Measurements from ENCODE around the gene OR1N2. TPM values are rescaled to one million over a fixed set of nuclear protein-coding genes. Genes with fewer than 3 reads are reported as not detected.
"Not testable (repeated sequence)": the region's sequence is repeated elsewhere in the genome, so short reads cannot be mapped to it uniquely, and the experiment has no call there.

OR1N2 gene
- total RNA-seq, 1 donor from 2014 or later = not detected

- TF ChIP-seq, protein P1, sequence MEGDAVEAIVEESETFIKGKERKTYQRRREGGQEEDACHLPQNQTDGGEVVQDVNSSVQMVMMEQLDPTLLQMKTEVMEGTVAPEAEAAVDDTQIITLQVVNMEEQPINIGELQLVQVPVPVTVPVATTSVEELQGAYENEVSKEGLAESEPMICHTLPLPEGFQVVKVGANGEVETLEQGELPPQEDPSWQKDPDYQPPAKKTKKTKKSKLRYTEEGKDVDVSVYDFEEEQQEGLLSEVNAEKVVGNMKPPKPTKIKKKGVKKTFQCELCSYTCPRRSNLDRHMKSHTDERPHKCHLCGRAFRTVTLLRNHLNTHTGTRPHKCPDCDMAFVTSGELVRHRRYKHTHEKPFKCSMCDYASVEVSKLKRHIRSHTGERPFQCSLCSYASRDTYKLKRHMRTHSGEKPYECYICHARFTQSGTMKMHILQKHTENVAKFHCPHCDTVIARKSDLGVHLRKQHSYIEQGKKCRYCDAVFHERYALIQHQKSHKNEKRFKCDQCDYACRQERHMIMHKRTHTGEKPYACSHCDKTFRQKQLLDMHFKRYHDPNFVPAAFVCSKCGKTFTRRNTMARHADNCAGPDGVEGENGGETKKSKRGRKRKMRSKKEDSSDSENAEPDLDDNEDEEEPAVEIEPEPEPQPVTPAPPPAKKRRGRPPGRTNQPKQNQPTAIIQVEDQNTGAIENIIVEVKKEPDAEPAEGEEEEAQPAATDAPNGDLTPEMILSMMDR (IDR thresholded peaks at IDR 0.05; ENCODE audit: insufficient read depth, low read length, severe bottlenecking) = no peak
- Histone ChIP-seq H3K27me3 (ENCODE audit: control insufficient read depth, insufficient read depth, low read length) (peaks cover 2% of the 10 kb centered on the region), H3K36me3 (ENCODE audit: control insufficient read depth, insufficient read depth, low read length) (no peaks in the 10 kb centered on the region), H3K4me3 (ENCODE audit: low read depth, low read length) (no peak overlapping the region)
- DNase-seq (ENCODE audit: low read depth) (no peak), FAIRE-seq (no peak)
These were observed 26.3 kb upstream of the OR1N2 start for GRCh38 chr9:122526602-122527001.

DNA sequence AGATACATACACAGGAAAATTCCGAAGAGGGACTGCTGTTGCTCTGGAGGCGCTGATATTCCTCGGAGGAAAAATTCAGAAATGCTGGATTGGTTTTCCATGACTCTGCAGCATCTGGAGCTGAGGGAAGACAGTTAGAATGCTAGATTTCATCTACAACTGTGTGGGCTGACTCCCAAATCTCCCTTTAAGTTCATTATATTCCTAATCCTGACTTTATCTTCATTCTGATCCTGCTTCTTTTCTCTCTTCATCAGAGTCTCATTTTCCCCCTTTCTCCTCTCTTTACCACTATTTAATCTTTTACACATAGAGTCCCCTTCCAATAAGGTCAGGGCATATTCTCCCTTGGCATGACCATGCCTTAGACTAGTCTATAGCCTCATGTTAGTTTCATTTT, 25.7 kb upstream of the OR1N2 start, which contains the start of gene OR1N1:
Gene OR1N1, minus strand, starts transcription at position 101 of the 400 bp plus-strand sequence. Its CDS starts 0 bp downstream, at position 101.
- FAIRE-seq = no peak
- Histone ChIP-seq H3K36me3 (ENCODE audit: control insufficient read depth, insufficient read depth, low read length) (no peaks in the 10 kb centered on the region), H3K4me3 (ENCODE audit: low read depth, low read length) (no peak within 1 kb of the TSS), H3K27me3 (ENCODE audit: control insufficient read depth, insufficient read depth, low read length) (peaks cover 2% of the 10 kb centered on the region)
- TF ChIP-seq, protein P1 (IDR thresholded peaks at IDR 0.05; ENCODE audit: insufficient read depth, low read length, severe bottlenecking) = no peak
- no peak for DNase-seq (ENCODE audit: low read depth)

DNA sequence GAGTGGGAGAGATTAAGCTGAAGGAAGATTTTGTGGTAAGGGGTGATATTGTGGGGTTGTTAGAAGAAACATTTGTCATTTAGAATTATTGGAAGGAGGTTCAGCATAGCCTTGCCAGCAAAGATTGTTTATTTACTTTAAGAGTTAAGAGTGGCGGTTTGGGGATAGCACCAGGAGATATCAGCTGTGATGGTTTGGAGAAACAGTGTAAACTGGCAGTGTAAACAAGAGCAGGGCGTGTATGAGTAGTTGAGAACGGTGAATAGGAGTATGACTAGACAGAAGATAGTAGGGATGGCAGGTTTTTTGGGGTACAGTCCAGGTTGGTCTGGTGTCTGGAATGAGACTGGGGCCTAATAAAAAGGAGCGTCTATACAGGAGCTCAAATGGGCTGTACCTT, 21.8 kb upstream of the OR1N2 start:
- not testable (repeated sequence) for FAIRE-seq; H3K36me3 ChIP-seq (ENCODE audit: control insufficient read depth, insufficient read depth, low read length); H3K4me3 ChIP-seq (ENCODE audit: low read depth, low read length); DNase-seq (ENCODE audit: low read depth); H3K27me3 ChIP-seq (ENCODE audit: control insufficient read depth, insufficient read depth, low read length)

DNA sequence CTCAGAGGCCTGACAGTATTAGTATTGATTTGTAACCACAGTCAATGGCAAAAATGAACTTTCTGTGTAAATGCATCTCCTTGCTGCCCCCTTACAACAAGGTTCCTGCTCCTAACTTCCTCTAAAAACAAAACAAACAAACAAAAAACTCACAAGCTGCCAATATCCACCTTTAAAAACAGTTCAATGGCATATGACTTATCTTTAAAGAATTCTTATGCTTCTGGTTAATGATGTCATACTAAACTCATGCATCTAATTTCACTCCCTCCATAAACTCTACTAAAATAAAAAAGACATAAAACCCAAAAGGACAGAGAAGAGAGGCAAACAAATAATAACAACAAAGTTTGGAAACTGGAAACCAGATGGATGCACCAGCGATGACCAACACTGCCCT, 16.8 kb upstream of the OR1N2 start:
- no peaks in the 10 kb centered on the region for H3K27me3 ChIP-seq (ENCODE audit: control insufficient read depth, insufficient read depth, low read length)
- DNase-seq (ENCODE audit: low read depth) (peak; percentile 13), FAIRE-seq (no peak)
- TF ChIP-seq, protein P1 (IDR thresholded peaks at IDR 0.05; ENCODE audit: insufficient read depth, low read length, severe bottlenecking) = no peak
- H3K36me3 ChIP-seq (ENCODE audit: control insufficient read depth, insufficient read depth, low read length) = no peaks in the 10 kb centered on the region
- H3K4me3 ChIP-seq (ENCODE audit: low read depth, low read length) = no peak overlapping the region

- H3K4me3 ChIP-seq (ENCODE audit: low read depth, low read length); DNase-seq (ENCODE audit: low read depth); H3K27me3 ChIP-seq (ENCODE audit: control insufficient read depth, insufficient read depth, low read length); H3K36me3 ChIP-seq (ENCODE audit: control insufficient read depth, insufficient read depth, low read length); FAIRE-seq: not testable (repeated sequence)
These were observed 15.8 kb upstream of the OR1N2 start for GRCh38 chr9:122537066-122537465.

- TF ChIP-seq, protein P1 (IDR thresholded peaks at IDR 0.05; ENCODE audit: insufficient read depth, low read length, severe bottlenecking) = no peak
- DNase-seq (ENCODE audit: low read depth) (no peak), FAIRE-seq (no peak)
- no peaks in the 10 kb centered on the region for H3K27me3 ChIP-seq (ENCODE audit: control insufficient read depth, insufficient read depth, low read length)
- H3K4me3 ChIP-seq (ENCODE audit: low read depth, low read length) = no peak overlapping the region
- no peaks in the 10 kb centered on the region for H3K36me3 ChIP-seq (ENCODE audit: control insufficient read depth, insufficient read depth, low read length)
These were observed 14.2 kb upstream of the OR1N2 start for GRCh38 chr9:122538757-122539156.

GRCh38 chr9:122546196-122546595, 6.7 kb upstream of the OR1N2 start:
- Histone ChIP-seq H3K27me3 (ENCODE audit: control insufficient read depth, insufficient read depth, low read length) (no peaks in the 10 kb centered on the region), H3K36me3 (ENCODE audit: control insufficient read depth, insufficient read depth, low read length) (no peaks in the 10 kb centered on the region), H3K4me3 (ENCODE audit: low read depth, low read length) (no peak overlapping the region)
- TF ChIP-seq, protein P1 (IDR thresholded peaks at IDR 0.05; ENCODE audit: insufficient read depth, low read length, severe bottlenecking) = no peak
- FAIRE-seq (no peak), DNase-seq (ENCODE audit: low read depth) (no peak)

Measured in bronchial epithelial cell (primary cell).